BE2C (cell line): Measurements from ENCODE around the gene SLC15A1.

Experiments used
- DNase-seq: peaks from one replicate; pipeline ENCODE4 v3.0.0-alpha.2; 2020
- H3K27me3 ChIP-seq: fragments of 250-450 bp; sonication (Bioruptor Pico); 2 replicates; pipeline ENCODE4 v1.5.1; 2020; ENCODE audit warnings: mild to moderate bottlenecking
- H3K36me3 ChIP-seq: fragments of 250-450 bp; sonication (Bioruptor Pico); 2 replicates; pipeline ENCODE4 v1.5.1; 2020; ENCODE audit warnings: mild to moderate bottlenecking
- H3K4me1 ChIP-seq: fragments of 250-450 bp; sonication (Bioruptor Pico); 2 replicates; pipeline ENCODE4 v1.5.1; 2020
- H3K4me3 ChIP-seq: 2 replicates; pipeline ENCODE4 v1.5.1; 2011; ENCODE audit warnings: low read depth, low read length
- H3K9me3 ChIP-seq: fragments of 250-450 bp; sonication (Bioruptor Pico); 2 replicates; pipeline ENCODE4 v1.5.1; 2020
- CTCF ChIP-seq: IDR thresholded peaks from 2 replicates; pipeline ENCODE4 v1.5.1; 2012; ENCODE audit warnings: mild to moderate bottlenecking, low read depth, low read length

Gene SLC15A1

GRCh38 chr13:98691360-98691759 is 61.1 kb downstream of the SLC15A1 start:
- TF ChIP-seq CTCF = no peak
- Histone ChIP-seq H3K36me3 (no peaks in the 10 kb centered on the region), H3K4me3 (no peak overlapping the region), H3K4me1 (peaks cover 4% of the 10 kb centered on the region), H3K27me3 (no peaks in the 10 kb centered on the region), H3K9me3 (no peaks in the 10 kb centered on the region)
- DNase-seq = no peak

- no peaks in the 10 kb centered on the region for H3K36me3 ChIP-seq
- no peaks in the 10 kb centered on the region for H3K9me3 ChIP-seq
- no peak for TF ChIP-seq CTCF
- H3K27me3 ChIP-seq = no peaks in the 10 kb centered on the region
- H3K4me3 ChIP-seq = no peak overlapping the region
- peaks cover 4% of the 10 kb centered on the region for H3K4me1 ChIP-seq
- peak; percentile 31 for DNase-seq
Observed at GRCh38 chr13:98690348-98691022, 62.0 kb downstream of the SLC15A1 start.

- Histone ChIP-seq H3K9me3 (no peaks in the 10 kb centered on the region), H3K27me3 (no peaks in the 10 kb centered on the region), H3K4me1 (peaks cover 9% of the 10 kb centered on the region), H3K4me3 (no peak overlapping the region), H3K36me3 (no peaks in the 10 kb centered on the region)
- DNase-seq = no peak
- no peak for TF ChIP-seq CTCF
Observed at GRCh38 chr13:98689347-98689968, 63.0 kb downstream of the SLC15A1 start.

GRCh38 chr13:98688373-98688772 is 64.1 kb downstream of the SLC15A1 start:
- no peak overlapping the region for H3K4me3 ChIP-seq
- H3K27me3 ChIP-seq = no peaks in the 10 kb centered on the region
- no peaks in the 10 kb centered on the region for H3K9me3 ChIP-seq
- no peaks in the 10 kb centered on the region for H3K36me3 ChIP-seq
- TF ChIP-seq CTCF = no peak
- no peak for DNase-seq
- peaks cover 9% of the 10 kb centered on the region for H3K4me1 ChIP-seq

GRCh38 chr13:98687319-98687718 is 65.2 kb downstream of the SLC15A1 start:
- no peak overlapping the region for H3K4me3 ChIP-seq
- no peak for DNase-seq
- peaks cover 9% of the 10 kb centered on the region for H3K4me1 ChIP-seq
- no peak for TF ChIP-seq CTCF
- H3K36me3 ChIP-seq = no peaks in the 10 kb centered on the region
- no peaks in the 10 kb centered on the region for H3K9me3 ChIP-seq
- no peaks in the 10 kb centered on the region for H3K27me3 ChIP-seq

GRCh38 chr13:98686270-98686669 is 66.2 kb downstream of the SLC15A1 start:
- H3K9me3 ChIP-seq = no peaks in the 10 kb centered on the region
- H3K4me3 ChIP-seq = no peak overlapping the region
- DNase-seq = no peak
- H3K27me3 ChIP-seq = no peaks in the 10 kb centered on the region
- TF ChIP-seq CTCF = no peak
- peaks cover 9% of the 10 kb centered on the region for H3K4me1 ChIP-seq
- no peaks in the 10 kb centered on the region for H3K36me3 ChIP-seq
